ENCODE data around the gene RHO. TPM values are rescaled to one million over a fixed set of nuclear protein-coding genes. Genes with fewer than 3 reads are reported as not detected.
"Not testable (repeated sequence)": the region's sequence is repeated elsewhere in the genome, so short reads cannot be mapped to it uniquely, and the experiment has no call there.

RHO gene
- total RNA-seq, 3 donors from 2014 or later (not counting 1 experiment from before 2014, with no cell fraction given), result not detected

DNA sequence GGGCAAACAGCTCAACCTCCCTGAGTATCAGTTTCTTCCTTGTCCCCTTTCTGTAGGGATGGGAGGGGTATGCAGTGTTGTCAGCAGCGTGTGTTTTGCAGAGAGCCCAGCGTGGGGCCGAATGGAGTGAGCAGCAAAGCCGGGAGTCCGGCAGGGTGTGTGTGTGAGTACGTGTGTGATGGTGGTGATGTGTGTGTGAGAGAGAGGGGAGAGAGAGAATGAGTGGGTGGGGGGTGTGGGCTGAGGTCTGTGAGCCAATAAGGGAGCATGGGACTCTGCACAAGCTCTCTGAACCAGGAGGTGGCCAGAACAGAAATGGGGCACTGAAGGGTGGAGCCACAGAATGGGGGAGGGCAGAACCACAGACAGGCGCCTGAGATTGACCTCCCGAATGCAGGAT, 44.6 kb upstream of the RHO start:
- Histone ChIP-seq H3K4me3 (ENCODE audit: low read length) (no peak overlapping the region), H3K36me3 (ENCODE audit: control insufficient read depth, insufficient read depth, low read length) (peaks cover 13% of the 10 kb centered on the region), H3K4me1 (ENCODE audit: control insufficient read depth, insufficient read depth, low read length) (no peaks in the 10 kb centered on the region), H3K9me3 (ENCODE audit: control insufficient read depth, insufficient read depth, low read length) (no peaks in the 10 kb centered on the region), H3K27me3 (ENCODE audit: control insufficient read depth, insufficient read depth, low read length) (no peaks in the 10 kb centered on the region), H3K27ac (ENCODE audit: low read length) (no peak overlapping the region)
- Mint-ChIP-seq H3K27ac (no peak overlapping the region), H3K27me3 (ENCODE audit: low read depth in 2 of 2) (no peaks in the 10 kb centered on the region), H3K4me3 (no peak overlapping the region), H3K4me1 (no peaks in the 10 kb centered on the region), H3K9me3 (no peaks in the 10 kb centered on the region), H3K36me3 (no peaks in the 10 kb centered on the region)
- ATAC-seq (no peak), DNase-seq (no peak)
- intact Hi-C loops (cut with micrococcal nuclease), result no loop called here
- TF ChIP-seq, protein P1, sequence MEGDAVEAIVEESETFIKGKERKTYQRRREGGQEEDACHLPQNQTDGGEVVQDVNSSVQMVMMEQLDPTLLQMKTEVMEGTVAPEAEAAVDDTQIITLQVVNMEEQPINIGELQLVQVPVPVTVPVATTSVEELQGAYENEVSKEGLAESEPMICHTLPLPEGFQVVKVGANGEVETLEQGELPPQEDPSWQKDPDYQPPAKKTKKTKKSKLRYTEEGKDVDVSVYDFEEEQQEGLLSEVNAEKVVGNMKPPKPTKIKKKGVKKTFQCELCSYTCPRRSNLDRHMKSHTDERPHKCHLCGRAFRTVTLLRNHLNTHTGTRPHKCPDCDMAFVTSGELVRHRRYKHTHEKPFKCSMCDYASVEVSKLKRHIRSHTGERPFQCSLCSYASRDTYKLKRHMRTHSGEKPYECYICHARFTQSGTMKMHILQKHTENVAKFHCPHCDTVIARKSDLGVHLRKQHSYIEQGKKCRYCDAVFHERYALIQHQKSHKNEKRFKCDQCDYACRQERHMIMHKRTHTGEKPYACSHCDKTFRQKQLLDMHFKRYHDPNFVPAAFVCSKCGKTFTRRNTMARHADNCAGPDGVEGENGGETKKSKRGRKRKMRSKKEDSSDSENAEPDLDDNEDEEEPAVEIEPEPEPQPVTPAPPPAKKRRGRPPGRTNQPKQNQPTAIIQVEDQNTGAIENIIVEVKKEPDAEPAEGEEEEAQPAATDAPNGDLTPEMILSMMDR (IDR thresholded peaks at IDR 0.05), result no peak
- 94% methylated on average over 8 of the region's 8 CpGs for WGBS (ENCODE audit: insufficient coverage)

DNA sequence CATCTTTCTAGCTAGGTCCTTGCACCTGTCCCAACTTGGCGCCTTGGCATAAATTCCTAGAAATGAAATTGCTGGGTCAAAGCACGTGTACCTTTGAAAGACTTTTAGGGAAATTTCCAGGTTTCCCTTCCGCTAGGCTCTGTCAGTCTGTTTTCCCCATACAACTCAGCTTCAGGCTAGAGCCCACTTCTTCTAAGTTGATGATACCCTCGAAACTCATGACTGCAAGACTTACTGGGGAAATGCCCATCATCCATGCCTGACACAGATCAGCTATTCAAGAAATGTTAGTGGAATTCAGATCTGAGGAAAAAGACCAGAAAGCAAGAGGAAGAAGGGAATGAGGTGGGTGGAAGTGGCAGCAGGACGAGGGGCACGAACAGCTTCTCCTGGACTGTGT, 43.3 kb upstream of the RHO start:
- not testable (repeated sequence) for H3K27ac Mint-ChIP-seq

DNA sequence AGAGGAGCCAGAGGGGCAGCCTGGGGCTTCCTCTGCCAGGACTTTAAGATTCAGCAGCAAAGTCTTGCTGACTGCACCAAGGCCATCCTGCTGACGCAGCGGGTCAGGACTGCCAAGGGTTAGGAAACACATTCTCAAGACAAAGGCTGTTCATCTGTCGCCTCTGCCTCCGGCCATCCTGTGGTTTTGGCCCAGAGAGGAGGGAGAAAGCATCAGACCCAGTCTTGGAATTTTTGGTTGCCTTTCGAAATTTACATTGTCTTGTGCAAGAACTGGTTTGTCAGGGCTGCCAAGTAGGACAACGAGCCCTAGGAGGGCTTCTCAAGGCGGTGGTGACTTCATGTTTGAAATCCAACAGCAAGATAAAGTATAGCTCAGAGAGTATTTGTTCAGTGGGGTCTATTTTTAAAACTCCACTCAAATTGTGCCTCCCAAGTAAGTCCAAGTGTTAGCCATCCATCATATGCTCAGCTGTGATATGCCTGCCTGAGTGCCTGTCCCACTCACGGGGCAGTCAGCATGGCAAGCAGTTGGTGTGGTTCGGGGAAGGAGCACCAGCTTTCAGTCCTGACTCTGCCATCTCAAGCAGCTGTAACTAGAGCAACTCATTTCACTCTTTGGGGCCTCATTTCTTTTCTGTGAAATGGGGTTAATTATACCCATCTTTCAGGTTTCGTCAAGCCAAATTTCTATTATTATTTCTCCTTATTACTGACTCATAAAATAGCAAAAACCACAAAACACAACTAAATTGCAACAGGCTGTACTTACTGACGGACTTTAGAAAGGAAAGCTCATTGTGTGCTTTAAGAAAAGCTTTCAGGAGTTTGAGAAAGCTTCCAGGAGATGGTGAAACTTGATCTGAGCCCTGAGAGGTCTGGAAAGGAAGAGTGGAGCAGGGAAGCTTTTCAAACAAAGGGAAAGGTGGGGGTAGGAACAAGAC, 42.4 kb upstream of the RHO start:
- no peak overlapping the region for H3K4me3 Mint-ChIP-seq
- Histone ChIP-seq H3K27ac (ENCODE audit: low read length) (no peak overlapping the region), H3K36me3 (ENCODE audit: control insufficient read depth, insufficient read depth, low read length) (peaks cover 2% of the 10 kb centered on the region), H3K4me1 (ENCODE audit: control insufficient read depth, insufficient read depth, low read length) (peaks cover 5% of the 10 kb centered on the region), H3K27me3 (ENCODE audit: control insufficient read depth, insufficient read depth, low read length) (no peaks in the 10 kb centered on the region), H3K9me3 (ENCODE audit: control insufficient read depth, insufficient read depth, low read length) (no peaks in the 10 kb centered on the region), H3K4me3 (ENCODE audit: low read length) (no peak overlapping the region)
- DNase-seq, result no peak
- no peak overlapping the region for H3K27ac Mint-ChIP-seq
- peaks cover 0 to 9% of the 10 kb centered on the region in 2 donors for H3K4me1 Mint-ChIP-seq
- intact Hi-C loops (cut with micrococcal nuclease), result no loop called here
- H3K9me3 Mint-ChIP-seq, result no peaks in the 10 kb centered on the region
- no peak for ATAC-seq
- TF ChIP-seq, protein P1 (IDR thresholded peaks at IDR 0.05), result no peak
- 88% methylated on average over 11 of the region's 11 CpGs for WGBS (ENCODE audit: insufficient coverage)
- no peaks in the 10 kb centered on the region for H3K27me3 Mint-ChIP-seq (ENCODE audit: low read depth in 2 of 2)
- no peaks in the 10 kb centered on the region for H3K36me3 Mint-ChIP-seq

More for the DNA sequence above, 43.3 kb upstream of the RHO start:
- H3K27me3 Mint-ChIP-seq (ENCODE audit: low read depth in 2 of 2); H3K9me3 ChIP-seq (ENCODE audit: control insufficient read depth, insufficient read depth, low read length); H3K4me3 ChIP-seq (ENCODE audit: low read length); H3K36me3 ChIP-seq (ENCODE audit: control insufficient read depth, insufficient read depth, low read length); intact Hi-C loops (cut with micrococcal nuclease); H3K36me3 Mint-ChIP-seq; H3K4me1 Mint-ChIP-seq; H3K27ac ChIP-seq (ENCODE audit: low read length); H3K4me3 Mint-ChIP-seq; DNase-seq; H3K9me3 Mint-ChIP-seq; H3K27me3 ChIP-seq (ENCODE audit: control insufficient read depth, insufficient read depth, low read length); ATAC-seq; H3K4me1 ChIP-seq (ENCODE audit: control insufficient read depth, insufficient read depth, low read length): not testable (repeated sequence)
- 97% methylated on average over 6 of the region's 6 CpGs for WGBS (ENCODE audit: insufficient coverage)

DNA sequence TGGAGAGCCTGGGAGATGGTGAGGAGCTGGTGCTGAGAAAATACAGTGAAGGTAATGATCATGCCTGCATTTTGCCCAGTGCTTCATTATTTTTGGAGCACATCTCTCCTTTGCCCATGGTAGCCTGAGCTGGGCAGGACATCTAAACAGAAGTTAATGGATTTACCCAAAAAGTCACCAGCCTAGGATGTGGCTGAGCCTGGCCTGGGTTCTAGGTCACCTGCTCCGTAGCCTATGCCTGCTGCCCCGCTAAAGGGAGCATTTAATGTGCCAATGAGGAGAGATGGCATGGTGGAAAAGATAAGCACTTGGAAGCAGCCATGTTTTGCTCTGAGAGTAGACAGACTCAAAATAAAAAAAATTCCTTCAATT, 41.8 kb upstream of the RHO start:
- Mint-ChIP-seq H3K9me3 (no peaks in the 10 kb centered on the region), H3K27ac (no peak overlapping the region), H3K36me3 (no peaks in the 10 kb centered on the region), H3K4me3 (no peak overlapping the region), H3K27me3 (ENCODE audit: low read depth in 2 of 2) (no peaks in the 10 kb centered on the region), H3K4me1 (peaks cover 0 to 9% of the 10 kb centered on the region in 2 donors)
- Histone ChIP-seq H3K27ac (ENCODE audit: low read length) (no peak overlapping the region), H3K4me3 (ENCODE audit: low read length) (no peak overlapping the region), H3K4me1 (ENCODE audit: control insufficient read depth, insufficient read depth, low read length) (peaks cover 5% of the 10 kb centered on the region), H3K27me3 (ENCODE audit: control insufficient read depth, insufficient read depth, low read length) (no peaks in the 10 kb centered on the region), H3K36me3 (ENCODE audit: control insufficient read depth, insufficient read depth, low read length) (peaks cover 1% of the 10 kb centered on the region), H3K9me3 (ENCODE audit: control insufficient read depth, insufficient read depth, low read length) (no peaks in the 10 kb centered on the region)
- 98% methylated on average over 2 of the region's 2 CpGs for WGBS (ENCODE audit: insufficient coverage)
- ATAC-seq (no peak), DNase-seq (no peak)
- intact Hi-C loops (cut with micrococcal nuclease), result no loop called here
- TF ChIP-seq, protein P1 (IDR thresholded peaks at IDR 0.05), result no peak

Measured in natural killer cell (primary cell).